Measurements from ENCODE around the gene PHB1.

Gene PHB1

GRCh38 chr17:49364119-49364518 is 50.6 kb downstream of the PHB1 start:
- DNase-seq = no peak
- in situ Hi-C loops (cut with HindIII; ENCODE audit: low pct_ligation_motif_present, low pct_unique_long_range_greater_than_20kb, low sequenced_read_pairs) = no loop called here

DNA sequence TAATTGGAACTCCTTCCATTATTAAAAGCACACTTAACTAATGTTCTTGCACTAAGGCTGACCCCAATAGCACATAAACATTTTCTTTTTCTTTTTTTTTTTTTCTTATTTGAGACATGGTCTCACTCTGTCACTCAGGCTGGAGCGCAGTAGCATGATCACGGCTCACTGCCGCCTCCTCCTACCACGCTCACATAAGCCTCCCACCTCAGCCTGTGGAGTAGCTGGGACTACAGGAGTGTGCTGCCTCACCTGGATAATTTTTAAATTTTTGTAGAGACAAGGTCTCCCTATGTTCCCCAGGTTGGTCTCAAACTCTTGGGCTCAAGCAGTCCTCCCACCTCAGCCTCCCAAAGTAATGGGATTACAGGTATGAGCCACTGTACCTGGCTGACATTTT is 51.4 kb downstream of the PHB1 start:
- DNase-seq = no peak
- in situ Hi-C loops (cut with HindIII; ENCODE audit: low pct_ligation_motif_present, low pct_unique_long_range_greater_than_20kb, low sequenced_read_pairs) = no loop called here

DNA sequence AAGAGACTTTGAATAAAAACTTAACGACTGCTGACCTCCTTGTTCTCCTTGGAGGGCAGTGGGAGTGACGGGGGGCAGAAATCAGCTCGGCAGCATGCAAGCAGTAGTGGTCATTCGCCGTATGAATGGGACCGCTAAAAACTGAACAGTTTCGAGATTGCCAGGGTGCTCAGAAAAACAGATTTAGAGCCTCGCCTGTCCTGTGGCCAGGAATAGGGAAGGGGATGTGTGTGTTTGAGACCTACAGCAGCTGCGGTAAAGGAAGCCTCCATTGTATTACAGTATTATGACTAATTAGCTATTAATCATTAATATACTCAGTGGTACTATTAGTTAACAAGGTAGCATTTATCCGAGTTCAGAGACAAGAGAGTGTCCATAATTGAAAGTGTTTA is 52.0 kb downstream of the PHB1 start:
- in situ Hi-C loops (cut with HindIII; ENCODE audit: low pct_ligation_motif_present, low pct_unique_long_range_greater_than_20kb, low sequenced_read_pairs) = no loop called here
- peak; percentile 4 for DNase-seq

DNA sequence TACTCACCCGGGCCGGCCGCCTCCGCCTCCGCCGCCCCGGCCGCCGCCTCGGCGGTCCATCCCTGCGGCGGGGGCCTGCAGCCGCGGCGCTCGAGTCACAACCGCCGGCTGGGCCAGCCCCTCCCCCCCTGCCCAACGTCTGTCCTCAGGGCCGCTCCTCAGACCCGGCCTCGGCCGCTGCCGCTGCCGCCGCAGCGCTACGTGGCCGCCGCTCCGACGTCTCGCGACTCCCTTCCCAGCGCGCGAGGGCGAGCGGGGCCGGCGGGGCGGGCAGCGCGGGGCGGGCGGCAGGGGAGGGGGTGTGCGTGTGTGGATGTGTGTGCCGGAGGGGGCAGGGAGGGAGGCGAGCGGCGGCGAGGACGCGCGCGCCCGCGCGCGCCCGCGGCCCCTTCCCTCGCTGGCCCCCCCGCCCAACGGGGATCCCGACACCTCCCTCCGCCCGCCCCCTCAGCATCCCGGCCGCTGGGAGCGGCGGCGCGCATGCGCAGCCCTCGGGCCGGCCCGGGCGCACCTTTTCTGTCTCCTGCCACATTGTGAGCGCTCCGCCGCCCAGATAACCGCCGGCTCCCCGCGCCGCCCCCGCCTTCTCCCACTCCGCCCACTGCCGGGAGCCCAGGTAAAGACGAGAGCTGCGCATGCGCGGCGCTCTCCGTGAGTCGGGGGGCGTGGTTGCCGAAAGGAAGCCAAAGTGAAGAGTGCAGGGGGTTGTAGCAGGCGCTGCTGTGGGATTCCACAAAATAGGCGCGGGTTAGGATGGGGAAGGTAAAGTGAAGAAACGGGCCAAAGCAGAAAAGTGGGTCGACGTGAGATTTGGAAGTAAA is 52.6 kb downstream of the PHB1 start, which contains the start of gene ZNF652:
ZNF652 (minus strand) TSS at position 349 of the 821 bp plus-strand sequence. CDS start 44,525 bp downstream, outside the sequence.
- peak; percentile 92 for DNase-seq
- in situ Hi-C loops (cut with HindIII; ENCODE audit: low pct_ligation_motif_present, low pct_unique_long_range_greater_than_20kb, low sequenced_read_pairs) = no loop called here

- peak; percentile 49 for DNase-seq
- in situ Hi-C loops (cut with HindIII; ENCODE audit: low pct_ligation_motif_present, low pct_unique_long_range_greater_than_20kb, low sequenced_read_pairs) = no loop called here
Observed at GRCh38 chr17:49361129-49361901, 53.4 kb downstream of the PHB1 start.

GRCh38 chr17:49360796-49361128 is 53.9 kb downstream of the PHB1 start:
- in situ Hi-C loops (cut with HindIII; ENCODE audit: low pct_ligation_motif_present, low pct_unique_long_range_greater_than_20kb, low sequenced_read_pairs) = no loop called here
- DNase-seq = no peak

GRCh38 chr17:49359990-49360795 is 54.5 kb downstream of the PHB1 start:
- in situ Hi-C loops (cut with HindIII; ENCODE audit: low pct_ligation_motif_present, low pct_unique_long_range_greater_than_20kb, low sequenced_read_pairs) = no loop called here
- DNase-seq = peak; percentile 32

- in situ Hi-C loops (cut with HindIII; ENCODE audit: low pct_ligation_motif_present, low pct_unique_long_range_greater_than_20kb, low sequenced_read_pairs) = no loop called here
- DNase-seq = no peak
Observed at GRCh38 chr17:49358641-49359247, 55.9 kb downstream of the PHB1 start.

- DNase-seq = no peak
- in situ Hi-C loops (cut with HindIII; ENCODE audit: low pct_ligation_motif_present, low pct_unique_long_range_greater_than_20kb, low sequenced_read_pairs) = no loop called here
Observed at GRCh38 chr17:49357516-49357915, 57.2 kb downstream of the PHB1 start.

GRCh38 chr17:49356320-49356719 is 58.4 kb downstream of the PHB1 start:
- in situ Hi-C loops (cut with HindIII; ENCODE audit: low pct_ligation_motif_present, low pct_unique_long_range_greater_than_20kb, low sequenced_read_pairs) = no loop called here
- DNase-seq = no peak
